H9 (cell line): ENCODE measurements around the gene CTDSP2. TPM values are rescaled to one million over a fixed set of nuclear protein-coding genes. Genes with fewer than 3 reads are reported as not detected.

Experiments
- DNase-seq: peaks from one replicate; pipeline ENCODE4 v3.0.0-alpha.2; 2017
- H2AFZ ChIP-seq: one replicate; pipeline ENCODE4 v1.6.1; 2013; ENCODE audit warnings: mild to moderate bottlenecking, low read length, control low read depth, moderate library complexity
- H2AK5ac ChIP-seq: 2 replicates; pipeline ENCODE4 v1.6.1; 2013; ENCODE audit warnings: low read length, control low read depth, mixed read lengths; ENCODE audit not compliant: insufficient read length
- H2BK120ac ChIP-seq: one replicate; pipeline ENCODE4 v1.6.1; 2013; ENCODE audit warnings: low read depth, mild to moderate bottlenecking, low read length, control low read depth, inconsistent platforms; ENCODE audit not compliant: poor library complexity, severe bottlenecking
- H2BK12ac ChIP-seq: 2 replicates; pipeline ENCODE4 v1.6.1; 2013; ENCODE audit warnings: low read length, control low read depth, mixed read lengths, low read depth; ENCODE audit not compliant: insufficient read length
- H2BK15ac ChIP-seq: 2 replicates; pipeline ENCODE4 v1.6.1; 2013; ENCODE audit warnings: low read depth, low read length, control low read depth
- H2BK20ac ChIP-seq: one replicate; pipeline ENCODE4 v1.6.1; 2013; ENCODE audit warnings: low read depth, mild to moderate bottlenecking, low read length, control low read depth, inconsistent platforms; ENCODE audit not compliant: poor library complexity, severe bottlenecking
- H2BK5ac ChIP-seq: 2 replicates; pipeline ENCODE4 v1.6.1; 2013; ENCODE audit warnings: low read length, control low read depth, mixed read lengths; ENCODE audit not compliant: insufficient read length
- H3K14ac ChIP-seq: 2 replicates; pipeline ENCODE4 v1.6.1; 2013; ENCODE audit warnings: low read length, control low read depth; ENCODE audit not compliant: insufficient read depth
- H3K18ac ChIP-seq: 2 replicates; pipeline ENCODE4 v1.6.1; 2013; ENCODE audit warnings: low read depth, mild to moderate bottlenecking, mixed read lengths, low read length, control low read depth; ENCODE audit not compliant: insufficient read length
- H3K23ac ChIP-seq: 2 replicates; pipeline ENCODE4 v1.6.1; 2013; ENCODE audit warnings: low read length, control low read depth, mixed read lengths, low read depth; ENCODE audit not compliant: insufficient read length
- H3K23me2 ChIP-seq: 2 replicates; pipeline ENCODE4 v1.6.1; 2013; ENCODE audit warnings: low read depth, mild to moderate bottlenecking, mixed read lengths, low read length, control low read depth; ENCODE audit not compliant: insufficient read length, poor library complexity, severe bottlenecking
- H3K27ac ChIP-seq: 2 replicates; pipeline ENCODE4 v1.5.1; 2013; ENCODE audit warnings: low read length, control low read depth, mixed read lengths, low read depth; ENCODE audit not compliant: insufficient read length
- H3K27me3 ChIP-seq: 2 replicates; pipeline ENCODE4 v1.6.1; 2013; ENCODE audit warnings: low read length, control low read depth, inconsistent platforms; ENCODE audit not compliant: insufficient read depth
- H3K4ac ChIP-seq: 2 replicates; pipeline ENCODE4 v1.6.1; 2013; ENCODE audit warnings: low read depth, mild to moderate bottlenecking, control low read depth, inconsistent platforms, low read length, moderate library complexity
- H3K4me1 ChIP-seq: 2 replicates; pipeline ENCODE4 v1.6.1; 2013; ENCODE audit warnings: low read length, control low read depth, inconsistent platforms; ENCODE audit not compliant: insufficient read depth
- H3K4me2 ChIP-seq: 2 replicates; pipeline ENCODE4 v1.6.1; 2013; ENCODE audit warnings: low read length, control low read depth, mixed read lengths; ENCODE audit not compliant: insufficient read length, insufficient read depth
- H3K56ac ChIP-seq: 2 replicates; pipeline ENCODE4 v1.6.1; 2013; ENCODE audit warnings: low read depth, mild to moderate bottlenecking, mixed read lengths, low read length, control low read depth; ENCODE audit not compliant: insufficient read length
- H3K79me1 ChIP-seq: 2 replicates; pipeline ENCODE4 v1.6.1; 2013; ENCODE audit warnings: low read depth, mild to moderate bottlenecking, moderate library complexity, low read length, control low read depth, inconsistent platforms; ENCODE audit not compliant: insufficient read depth, poor library complexity, severe bottlenecking
- H3K79me2 ChIP-seq: 2 replicates; pipeline ENCODE4 v1.6.1; 2013; ENCODE audit warnings: low read length, control low read depth, inconsistent platforms; ENCODE audit not compliant: insufficient read depth
- H3K9ac ChIP-seq: 2 replicates; pipeline ENCODE4 v1.6.1; 2013; ENCODE audit warnings: low read length, control low read depth, mixed read lengths; ENCODE audit not compliant: insufficient read length; ENCODE audit errors: extremely low read depth
- H3K9me3 ChIP-seq: one replicate; pipeline ENCODE4 v1.6.1; 2013; ENCODE audit warnings: low read depth, low read length, inconsistent platforms; ENCODE audit not compliant: control insufficient read depth
- H3T11ph ChIP-seq: one replicate; pipeline ENCODE4 v1.6.1; 2013; ENCODE audit warnings: mild to moderate bottlenecking, low read length, control low read depth, inconsistent platforms
- H4K20me1 ChIP-seq: one replicate; pipeline ENCODE4 v1.6.1; 2013; ENCODE audit not compliant: control insufficient read depth, insufficient read length, insufficient read depth
- H4K5ac ChIP-seq: 2 replicates; pipeline ENCODE4 v1.6.1; 2013; ENCODE audit warnings: low read depth, mild to moderate bottlenecking, mixed read lengths, low read length, control low read depth; ENCODE audit not compliant: insufficient read length
- H4K8ac ChIP-seq: replicated peaks from 2 replicates; pipeline ENCODE4 v1.6.1; 2013; ENCODE audit warnings: low read length, control low read depth, mixed read lengths, low read depth; ENCODE audit not compliant: insufficient read length
- H4K91ac ChIP-seq: 2 replicates; pipeline ENCODE4 v1.6.1; 2013; ENCODE audit warnings: low read depth, mild to moderate bottlenecking, moderate library complexity, mixed read lengths, low read length, control low read depth; ENCODE audit not compliant: insufficient read length
- H3K27ac Mint-ChIP-seq, 3 experiments: 2 replicates in 2 of 3; 3 replicates in 1 of 3; pipeline ENCODE4 v1.8.0; 2020 to 2021; ENCODE audit warnings: mixed read lengths in 3 of 3, mild to moderate bottlenecking in 1 of 3, moderate library complexity in 1 of 3
- H3K27me3 Mint-ChIP-seq: 2 replicates; pipeline ENCODE4 v1.8.0; 2021; ENCODE audit warnings: low read depth, mild to moderate bottlenecking, moderate library complexity, mixed read lengths
- H3K36me3 Mint-ChIP-seq, 3 experiments: 2 replicates in 2 of 3; 3 replicates in 1 of 3; pipeline ENCODE4 v1.8.0; 2020 to 2021; ENCODE audit warnings: low read depth in 3 of 3, mixed read lengths in 3 of 3; ENCODE audit not compliant: insufficient read depth in 1 of 3
- H3K4me1 Mint-ChIP-seq, 2 experiments: 2 replicates each; pipeline ENCODE4 v1.8.0; 2020; ENCODE audit warnings: mixed read lengths in 2 of 2
- H3K4me3 Mint-ChIP-seq, 2 experiments: 2 replicates in 1 of 2; 3 replicates in 1 of 2; pipeline ENCODE4 v1.8.0; 2020 to 2021; ENCODE audit warnings: mild to moderate bottlenecking in 2 of 2, mixed read lengths in 2 of 2, moderate library complexity in 1 of 2
- H3K9me3 Mint-ChIP-seq, 2 experiments: 2 replicates in 1 of 2; 3 replicates in 1 of 2; pipeline ENCODE4 v1.8.0; 2020; ENCODE audit warnings: mild to moderate bottlenecking in 2 of 2, mixed read lengths in 2 of 2, moderate library complexity in 1 of 2
- WGBS: extraction: QIAGEN DNeasy Blood & Tissue Kit; methylation state at CpG from one replicate; pipeline ENCODE4 v1.1.7; 2013; ENCODE audit warnings: missing lambda C conversion rate, low lambda C conversion rate, mixed read lengths; ENCODE audit not compliant: insufficient read length; ENCODE audit errors: extremely low coverage; 5-methylcytosine and 5-hydroxymethylcytosine counted together
- total RNA-seq: library from RNA; stranded (reverse); gene quantifications from 2 replicates; pipeline ENCODE4 v1.2.1, GENCODE V29; 2021
- TF ChIP-seq, protein P1 (sequence below): fragments of 200-600 bp; sonication (generic); conservative IDR thresholded peaks from 3 replicates; pipeline ENCODE4 v1.8.0; 2021; ENCODE audit warnings: antibody characterized with exemption, mild to moderate bottlenecking

The CTDSP2 gene
- total RNA-seq, 1 experiment from 2014 or later = 103 TPM

DNA sequence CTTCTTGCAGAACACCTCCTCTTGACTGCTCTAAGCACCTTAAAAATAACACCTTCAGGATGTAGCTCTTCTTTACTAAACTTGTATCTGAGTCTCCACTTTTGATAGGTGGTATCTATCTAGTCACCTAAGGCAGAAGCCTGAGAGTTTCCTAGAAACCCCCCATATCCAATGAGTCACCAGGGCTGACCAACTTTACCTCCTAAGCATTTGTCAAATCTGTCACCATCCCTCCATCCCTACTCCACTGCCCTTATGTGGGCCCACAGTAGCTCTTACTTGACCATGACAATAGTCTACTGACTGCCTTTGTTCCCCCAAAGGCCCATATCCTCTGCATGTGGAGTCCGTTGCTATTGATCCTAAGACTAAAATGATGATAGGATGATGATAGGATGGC is 43.9 kb downstream of the CTDSP2 start:
- H3K9ac ChIP-seq = no peak overlapping the region
- no peaks in the 10 kb centered on the region for H3K9me3 ChIP-seq
- H3K79me2 ChIP-seq = no peaks in the 10 kb centered on the region
- H3K18ac ChIP-seq = no peak overlapping the region
- H2BK20ac ChIP-seq = no peak overlapping the region
- no peak overlapping the region for H3K23ac ChIP-seq
- no peak overlapping the region for H3K56ac ChIP-seq
- H2BK120ac ChIP-seq = no peak overlapping the region
- Mint-ChIP-seq H3K27me3 (no peaks in the 10 kb centered on the region), H3K9me3 (no peaks in the 10 kb centered on the region), H3K36me3 (peaks cover 0 to 16% (median 0%) of the 10 kb centered on the region in 3 experiments; a peak in 3 of 7 replicates), H3K27ac (no peak overlapping the region; a peak in 1 of 7 replicates), H3K4me3 (no peak overlapping the region), H3K4me1 (peaks cover 2 to 3% of the 10 kb centered on the region in 2 experiments; a peak in 3 of 4 replicates)
- H3K4me1 ChIP-seq = no peaks in the 10 kb centered on the region; the same call in 1 of the 2 replicates
- no peak overlapping the region for H4K8ac ChIP-seq
- H2AFZ ChIP-seq = no peak overlapping the region
- TF ChIP-seq, protein P1, sequence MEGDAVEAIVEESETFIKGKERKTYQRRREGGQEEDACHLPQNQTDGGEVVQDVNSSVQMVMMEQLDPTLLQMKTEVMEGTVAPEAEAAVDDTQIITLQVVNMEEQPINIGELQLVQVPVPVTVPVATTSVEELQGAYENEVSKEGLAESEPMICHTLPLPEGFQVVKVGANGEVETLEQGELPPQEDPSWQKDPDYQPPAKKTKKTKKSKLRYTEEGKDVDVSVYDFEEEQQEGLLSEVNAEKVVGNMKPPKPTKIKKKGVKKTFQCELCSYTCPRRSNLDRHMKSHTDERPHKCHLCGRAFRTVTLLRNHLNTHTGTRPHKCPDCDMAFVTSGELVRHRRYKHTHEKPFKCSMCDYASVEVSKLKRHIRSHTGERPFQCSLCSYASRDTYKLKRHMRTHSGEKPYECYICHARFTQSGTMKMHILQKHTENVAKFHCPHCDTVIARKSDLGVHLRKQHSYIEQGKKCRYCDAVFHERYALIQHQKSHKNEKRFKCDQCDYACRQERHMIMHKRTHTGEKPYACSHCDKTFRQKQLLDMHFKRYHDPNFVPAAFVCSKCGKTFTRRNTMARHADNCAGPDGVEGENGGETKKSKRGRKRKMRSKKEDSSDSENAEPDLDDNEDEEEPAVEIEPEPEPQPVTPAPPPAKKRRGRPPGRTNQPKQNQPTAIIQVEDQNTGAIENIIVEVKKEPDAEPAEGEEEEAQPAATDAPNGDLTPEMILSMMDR = no peak
- DNase-seq = no peak
- no peak overlapping the region for H3T11ph ChIP-seq
- H4K20me1 ChIP-seq = no peaks in the 10 kb centered on the region
- H3K27ac ChIP-seq = no peak overlapping the region
- no peaks in the 10 kb centered on the region for H3K23me2 ChIP-seq
- H3K27me3 ChIP-seq = no peaks in the 10 kb centered on the region
- WGBS = no CpG with 5 or more reads among the region's 1 CpG
- no peak overlapping the region for H2BK12ac ChIP-seq
- no peak overlapping the region for H4K91ac ChIP-seq
- H3K14ac ChIP-seq = no peak overlapping the region
- no peak overlapping the region for H2BK15ac ChIP-seq
- no peak overlapping the region for H3K4me2 ChIP-seq
- H3K4ac ChIP-seq = no peak overlapping the region
- no peak overlapping the region for H2BK5ac ChIP-seq
- H2AK5ac ChIP-seq = no peak overlapping the region
- no peaks in the 10 kb centered on the region for H3K79me1 ChIP-seq
- no peak overlapping the region for H4K5ac ChIP-seq
